GM21786 (cell line): ENCODE results near the gene FMO4.
"Not testable (repeated sequence)": the region's sequence is repeated elsewhere in the genome, so short reads cannot be mapped to it uniquely, and the experiment has no call there.

Experiments used
- ATAC-seq: cut with Tn5 transposase; IDR thresholded peaks from one replicate; pipeline ENCODE4 v1.9.1; 2021; ENCODE audit not compliant: unreplicated experiment

The FMO4 gene

DNA sequence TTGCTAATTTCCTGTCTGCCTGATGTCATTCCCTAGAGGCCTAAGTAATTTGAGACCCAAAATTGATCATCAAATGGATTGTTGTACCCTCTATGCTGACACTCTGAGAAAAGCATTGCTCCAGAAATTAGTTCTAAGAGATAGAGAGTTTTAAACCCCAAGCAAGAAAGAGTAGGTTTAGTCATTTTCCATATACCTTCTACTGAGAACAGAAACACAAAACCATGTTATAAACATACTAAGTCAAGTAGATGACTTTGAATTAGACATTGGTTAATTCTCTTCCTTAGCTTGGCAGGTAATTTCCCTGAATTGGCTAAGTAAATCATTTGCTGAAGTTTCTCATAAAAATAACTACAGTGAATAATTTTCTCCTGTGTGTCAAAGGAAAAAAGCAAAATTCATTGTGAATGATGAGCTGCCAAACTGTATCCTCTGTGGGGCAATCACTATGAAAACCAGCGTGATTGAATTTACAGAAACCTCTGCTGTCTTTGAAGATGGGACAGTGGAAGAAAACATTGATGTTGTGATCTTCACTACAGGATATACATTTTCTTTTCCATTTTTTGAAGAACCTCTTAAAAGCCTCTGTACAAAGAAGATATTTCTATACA is 20.1 kb downstream of the FMO4 start:
- no peak for ATAC-seq

DNA sequence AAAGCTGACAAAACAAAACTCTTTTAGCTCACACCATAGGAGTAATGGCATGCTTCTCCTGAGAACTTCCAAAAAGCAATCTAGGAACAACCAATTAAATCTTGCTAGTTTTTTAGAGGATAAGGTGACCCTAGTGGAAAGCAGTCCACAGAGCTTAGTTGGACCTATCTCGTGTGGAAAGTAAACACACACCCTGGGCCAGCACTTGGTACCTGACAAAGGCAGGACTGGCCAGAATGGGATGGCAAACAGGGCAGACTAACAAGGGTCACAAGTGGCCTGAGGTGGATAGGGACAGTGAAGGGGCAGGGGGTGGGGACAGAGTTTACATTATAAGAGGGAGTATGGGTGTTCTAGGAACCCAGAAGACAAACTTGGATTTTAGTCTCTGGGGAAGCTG is 22.0 kb downstream of the FMO4 start:
- ATAC-seq, result no peak

DNA sequence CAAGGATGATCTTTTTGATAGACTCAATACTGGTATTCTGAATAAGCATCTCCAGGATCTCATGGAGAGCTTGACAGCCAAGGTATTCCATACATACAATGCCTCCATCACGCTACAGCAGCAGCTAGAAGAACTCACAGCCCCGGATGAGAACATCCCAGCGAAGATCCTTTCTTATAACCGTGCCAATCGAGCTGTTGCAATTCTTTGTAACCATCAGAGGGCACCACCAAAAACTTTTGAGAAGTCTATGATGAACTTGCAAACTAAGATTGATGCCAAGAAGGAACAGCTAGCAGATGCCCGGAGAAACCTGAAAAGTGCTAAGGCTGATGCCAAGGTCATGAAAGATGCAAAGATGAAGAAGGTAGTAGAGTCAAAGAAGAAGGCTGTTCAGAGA is 25.4 kb downstream of the FMO4 start:
- ATAC-seq, result not testable (repeated sequence)

DNA sequence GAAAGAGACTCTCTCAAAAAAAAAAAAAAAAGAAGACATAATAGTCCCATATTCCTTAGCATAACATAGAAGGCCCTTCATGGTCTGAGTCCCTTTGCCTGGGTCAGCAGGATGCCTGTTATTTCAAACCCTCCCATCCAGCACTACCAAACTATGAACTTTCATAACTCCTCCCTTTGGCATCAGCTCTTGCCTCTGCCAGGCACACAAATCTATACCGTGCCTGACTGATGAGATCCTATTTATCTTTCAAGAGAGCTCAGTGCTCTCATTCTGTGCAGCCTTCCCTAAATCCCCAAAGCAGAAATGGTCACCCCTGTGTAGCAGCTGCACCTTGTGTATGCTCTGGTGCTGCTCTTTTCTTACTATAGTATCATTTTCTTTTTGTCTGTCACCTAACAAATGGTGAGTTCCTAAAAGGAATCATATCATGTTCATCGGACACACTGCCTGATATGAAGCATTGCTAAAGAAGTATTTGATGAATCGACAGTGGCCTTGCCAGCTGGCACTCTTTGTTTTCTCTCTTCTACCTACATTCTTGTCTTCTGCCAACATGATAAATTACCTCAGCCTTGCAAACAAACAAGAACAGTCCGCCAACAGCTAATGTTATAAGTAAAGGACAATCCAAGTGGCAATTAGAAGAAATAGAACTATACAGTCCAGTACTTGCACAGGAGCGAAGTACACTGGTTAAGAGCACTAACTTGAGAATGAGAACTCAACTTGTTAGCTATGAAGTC is 29.9 kb downstream of the FMO4 start:
- no peak for ATAC-seq

DNA sequence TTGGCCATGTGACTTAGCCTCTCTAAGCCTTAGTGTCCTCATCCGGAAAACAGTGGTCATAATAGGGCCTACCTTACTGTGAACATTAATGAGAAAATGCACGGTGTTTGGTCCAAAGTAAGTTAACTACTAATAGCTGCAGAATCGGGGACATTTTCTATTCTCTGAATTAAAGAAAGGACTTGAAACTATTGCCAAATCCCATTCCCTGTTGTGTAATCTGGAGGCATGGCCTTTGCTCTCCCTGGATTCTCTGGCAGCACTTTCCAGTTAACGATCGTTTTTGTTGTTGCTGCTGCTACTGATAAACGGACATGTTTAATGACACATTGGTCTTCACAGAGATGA is 30.5 kb downstream of the FMO4 start:
- no peak for ATAC-seq

DNA sequence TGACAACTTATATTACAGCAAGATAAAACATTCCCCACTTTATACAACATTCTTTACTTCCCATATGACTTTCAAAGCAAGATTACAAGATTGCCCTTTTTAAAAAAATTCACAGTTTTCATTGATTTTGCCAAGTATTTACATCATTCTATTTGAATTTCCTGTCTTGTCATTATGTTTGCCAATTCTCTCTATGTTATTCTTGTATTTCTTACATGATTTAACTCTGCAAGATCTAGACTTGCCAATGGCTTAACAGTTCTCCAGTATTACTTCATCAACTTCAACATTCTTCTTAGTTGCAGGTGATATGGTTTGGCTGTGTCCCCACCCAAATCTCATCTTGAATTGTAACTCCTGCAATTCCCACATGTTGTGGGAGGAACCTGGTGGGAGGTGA is 31.6 kb downstream of the FMO4 start:
- ATAC-seq, result no peak

DNA sequence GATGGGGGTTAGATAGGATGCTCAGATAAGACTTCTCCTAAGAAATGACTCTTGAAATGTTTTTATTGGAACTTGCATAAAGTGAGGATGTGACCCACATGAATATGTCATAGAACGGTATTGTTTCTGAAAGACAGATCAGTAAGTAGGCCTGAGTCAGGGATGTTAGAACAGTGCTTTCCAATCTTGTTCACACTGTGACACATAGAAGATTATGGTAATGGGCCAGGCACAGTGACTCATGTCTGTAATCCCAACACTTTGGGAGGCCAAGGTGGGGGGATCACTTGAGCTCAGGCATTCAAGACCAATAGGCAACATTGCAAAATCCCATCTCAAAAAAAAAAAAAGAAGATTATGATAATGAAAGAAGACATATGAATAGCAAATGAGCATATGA is 32.9 kb downstream of the FMO4 start:
- ATAC-seq, result no peak

DNA sequence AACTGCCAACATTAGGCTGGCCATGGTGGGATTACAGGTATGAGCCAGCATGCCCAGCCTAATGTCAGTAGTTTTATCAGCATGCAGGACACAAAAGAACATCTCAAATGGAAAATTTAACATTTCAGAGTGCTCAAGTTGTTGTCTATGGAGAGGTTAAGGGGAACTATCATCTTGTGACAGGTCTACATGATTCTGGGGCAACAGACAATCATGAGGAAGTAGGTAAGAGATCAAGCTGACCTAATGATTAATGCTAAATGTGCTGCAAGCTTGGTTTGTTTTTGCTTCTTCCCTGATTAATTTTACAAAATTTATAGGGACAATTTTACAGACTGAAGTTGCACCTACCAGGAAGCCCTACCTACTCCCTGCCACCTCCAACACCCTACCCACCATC is 36.6 kb downstream of the FMO4 start:
- ATAC-seq, result no peak

DNA sequence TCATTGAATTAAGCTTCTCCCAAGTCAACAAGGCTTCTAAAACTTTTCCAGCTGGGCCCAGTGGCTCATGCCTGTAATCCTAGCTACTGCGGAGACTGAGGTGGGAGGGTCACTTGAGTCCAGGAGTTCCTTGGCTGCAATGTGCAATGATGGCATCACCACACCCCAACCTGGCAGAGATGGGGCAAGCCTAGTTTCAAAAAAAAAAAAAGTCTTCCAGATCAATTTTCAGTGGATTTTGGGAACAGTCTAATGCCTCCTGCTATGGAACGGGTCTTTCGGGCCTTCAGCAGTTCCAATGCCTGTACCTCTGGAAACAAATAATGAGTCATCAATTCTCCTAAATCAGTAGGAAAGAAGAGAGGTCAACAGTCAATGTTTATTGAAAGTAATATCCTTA is 38.0 kb downstream of the FMO4 start:
- ATAC-seq, result no peak

DNA sequence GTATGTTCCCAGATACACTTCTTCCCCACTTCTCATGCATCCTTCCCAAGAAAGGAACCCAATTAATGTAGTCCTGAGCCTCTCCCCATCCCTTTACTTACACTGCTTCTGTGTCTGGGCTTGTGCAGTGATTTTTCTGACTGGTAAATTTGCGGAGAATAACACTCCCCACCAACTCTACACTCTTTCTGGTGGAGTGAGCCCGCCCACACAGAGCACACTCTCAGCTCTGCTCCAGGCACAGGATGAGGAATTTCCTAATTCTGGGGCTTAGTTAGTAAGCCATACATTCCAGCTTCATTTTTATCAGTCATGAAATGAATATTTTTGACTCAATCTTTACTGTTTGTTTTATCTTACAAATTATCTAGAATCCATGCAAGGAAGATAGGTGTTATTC is 38.6 kb downstream of the FMO4 start:
- ATAC-seq, result no peak

DNA sequence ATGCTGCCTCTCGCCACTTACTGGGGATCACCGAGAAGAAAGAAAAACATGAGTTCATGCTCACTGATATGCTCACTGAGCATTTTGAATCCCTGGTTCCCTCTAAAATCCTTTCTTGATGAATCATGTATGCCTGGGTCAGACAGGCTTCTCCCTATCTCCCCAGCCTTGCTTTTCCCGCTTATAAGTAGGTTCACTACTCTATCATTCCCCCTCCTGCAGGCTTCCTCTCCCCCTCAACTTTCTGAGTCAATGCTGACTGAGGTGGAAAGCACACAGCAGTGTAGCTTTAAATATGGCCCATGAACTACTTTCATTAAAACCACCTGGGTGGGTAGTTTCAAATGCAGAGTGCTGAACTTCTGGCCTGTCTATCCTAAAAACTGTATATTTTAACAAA is 41.7 kb downstream of the FMO4 start:
- ATAC-seq, result no peak

DNA sequence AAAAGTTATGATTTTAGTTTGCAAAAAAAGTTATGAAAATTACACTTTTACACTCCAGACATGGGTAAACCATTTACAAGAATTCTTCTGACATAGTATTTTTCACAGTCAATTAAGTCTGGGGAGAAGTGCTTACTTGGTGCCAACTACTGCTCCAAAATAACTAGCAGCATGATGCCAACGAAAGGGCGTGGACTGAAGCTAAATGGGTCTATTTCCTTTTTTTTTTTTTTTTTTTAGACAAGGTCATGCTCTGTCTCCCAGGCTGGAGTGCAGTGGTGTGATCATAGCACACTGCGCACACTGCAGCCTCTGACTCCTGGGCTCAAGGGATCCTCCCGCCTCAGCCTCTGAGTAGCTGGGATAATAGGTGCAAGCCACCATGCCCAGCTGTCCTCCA is 43.2 kb downstream of the FMO4 start:
- ATAC-seq, result no peak

DNA sequence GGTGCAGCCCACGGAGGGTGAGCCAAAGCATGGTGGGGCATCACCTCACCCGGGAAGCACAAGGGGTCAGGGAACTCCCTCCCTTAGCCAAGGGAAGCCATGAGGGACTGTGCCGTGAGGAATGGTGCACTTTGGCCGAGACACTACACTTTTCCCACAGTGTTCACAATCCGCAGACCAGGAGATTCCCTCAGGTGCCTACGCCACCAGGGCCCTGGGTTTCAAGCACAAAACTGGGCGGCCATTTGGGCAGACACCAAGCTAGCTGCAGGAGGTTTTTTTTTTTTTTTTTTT is 45.3 kb downstream of the FMO4 start:
- not testable (repeated sequence) for ATAC-seq

DNA sequence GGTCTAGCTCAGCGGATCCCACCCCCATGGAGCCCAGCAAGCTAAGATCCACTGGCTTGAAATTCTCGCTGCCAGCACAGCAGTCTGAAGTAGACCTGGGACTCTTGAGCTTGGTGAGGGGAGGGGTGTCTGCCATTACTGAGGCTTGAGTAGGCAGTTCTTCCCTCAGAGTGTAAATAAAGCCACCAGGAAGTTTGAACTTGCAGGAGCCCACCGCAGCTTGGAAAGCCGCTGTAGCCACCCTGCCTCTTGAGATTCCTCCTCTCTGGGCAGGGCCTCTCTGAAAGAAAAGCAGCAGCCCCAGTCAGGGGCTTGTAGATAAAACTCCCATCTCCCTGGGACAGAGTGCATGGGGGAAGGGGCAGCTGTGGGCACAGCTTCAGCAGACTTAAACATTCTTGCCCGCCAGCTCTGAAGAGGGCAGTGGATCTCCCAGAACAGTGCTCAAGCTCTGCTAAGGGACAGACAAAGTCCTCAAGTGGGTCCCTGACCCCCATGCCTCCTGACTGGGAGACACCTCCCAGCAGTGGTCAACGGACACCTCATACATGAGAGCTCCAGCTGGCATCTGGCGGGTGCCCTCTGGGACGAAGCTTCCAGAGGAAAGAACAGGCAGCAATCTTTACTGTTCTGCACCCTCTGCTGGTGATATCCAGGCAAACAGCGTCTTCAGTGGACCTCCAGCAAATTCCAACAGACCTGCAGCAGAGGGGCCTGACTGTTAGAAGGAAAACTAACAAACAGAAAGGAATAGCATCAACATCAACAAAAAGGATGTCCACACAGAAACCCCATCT is 45.9 kb downstream of the FMO4 start:
- ATAC-seq, result not testable (repeated sequence)

DNA sequence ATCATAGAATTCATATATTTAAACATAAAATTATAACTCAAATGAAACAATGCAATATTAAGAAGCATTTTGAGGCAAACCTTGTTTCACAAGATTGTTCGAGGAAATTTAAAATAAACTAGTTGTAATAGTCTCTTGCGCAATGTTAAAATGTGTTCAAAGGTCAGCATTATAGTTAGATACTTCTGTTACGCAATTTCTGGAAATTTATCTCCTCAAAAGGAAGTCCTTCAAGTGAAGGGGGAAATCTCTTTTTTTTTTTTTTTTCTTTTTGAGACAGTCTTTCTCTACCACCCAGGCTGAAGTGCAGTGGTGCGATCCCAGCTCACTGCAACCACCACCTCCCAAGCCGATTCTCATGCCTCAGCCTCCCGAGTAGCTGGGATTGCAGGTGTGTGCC is 52.1 kb downstream of the FMO4 start:
- no peak for ATAC-seq

DNA sequence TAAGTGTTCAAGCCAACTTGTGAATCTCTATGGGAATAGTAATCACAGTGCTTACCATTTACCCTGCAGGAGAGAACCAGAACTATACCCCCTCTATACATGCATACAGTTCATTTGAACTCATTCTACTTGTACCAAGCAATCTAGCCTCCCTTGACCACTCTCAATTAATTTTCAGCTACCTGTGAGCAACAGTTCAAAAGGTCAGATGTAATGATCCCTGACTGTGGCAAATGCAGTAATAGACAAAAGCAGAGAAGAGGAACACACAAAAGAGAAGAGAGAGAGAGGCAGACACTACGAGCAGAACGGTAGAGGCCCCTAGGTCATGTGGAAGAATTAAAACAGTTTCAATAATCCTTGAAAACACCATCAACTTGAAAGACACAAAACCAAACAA is 52.8 kb downstream of the FMO4 start:
- ATAC-seq, result no peak

DNA sequence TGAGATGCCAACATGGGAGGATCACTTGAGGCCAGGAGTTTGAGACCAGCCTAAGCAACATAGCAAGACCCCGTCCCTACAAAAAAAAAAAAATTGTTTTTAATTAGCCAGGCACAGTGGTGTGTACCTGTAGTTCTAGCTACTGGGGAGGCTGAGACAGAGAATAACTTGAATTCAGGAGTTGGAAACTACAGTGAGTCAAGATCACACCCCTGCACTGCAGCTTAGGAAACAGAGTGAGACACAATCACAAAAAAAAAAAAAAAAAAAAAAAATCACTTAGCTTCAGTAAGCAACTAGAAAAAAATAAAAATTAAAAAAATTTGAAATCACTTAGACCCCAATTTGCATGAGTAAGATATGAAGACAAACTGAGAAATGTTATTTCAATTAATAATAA is 53.5 kb downstream of the FMO4 start:
- no peak for ATAC-seq

DNA sequence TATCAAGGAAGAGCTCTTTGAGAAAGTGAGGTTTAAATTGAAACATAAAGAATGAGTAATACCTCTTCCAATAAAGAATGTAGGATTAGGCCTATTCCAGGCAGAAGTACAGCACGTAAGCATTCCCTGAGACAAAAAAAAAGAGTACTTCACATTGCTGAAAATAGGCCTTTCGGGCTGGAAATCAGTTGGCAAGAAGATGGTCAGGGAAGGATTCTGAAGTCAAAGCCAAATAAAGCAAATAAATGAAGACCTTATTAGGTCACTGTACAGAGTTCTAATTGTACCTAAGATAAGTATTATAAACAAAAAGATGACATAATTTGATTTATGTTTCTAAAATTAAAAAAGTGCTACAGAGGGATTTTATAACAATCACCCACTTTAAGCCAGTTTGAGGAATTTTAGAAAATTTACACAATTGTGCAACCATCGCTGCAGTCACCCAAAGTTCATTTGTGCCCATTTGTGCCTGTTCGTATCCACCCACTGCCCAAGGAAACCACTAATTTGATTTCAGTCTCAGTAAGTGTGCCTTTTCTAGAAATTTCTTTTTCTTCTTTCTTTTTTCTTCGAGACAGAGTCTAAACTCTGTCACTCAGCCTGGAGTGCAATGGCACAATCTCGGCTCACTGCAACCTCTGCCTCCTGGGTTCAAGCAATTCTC is 58.6 kb downstream of the FMO4 start:
- ATAC-seq, result no peak

DNA sequence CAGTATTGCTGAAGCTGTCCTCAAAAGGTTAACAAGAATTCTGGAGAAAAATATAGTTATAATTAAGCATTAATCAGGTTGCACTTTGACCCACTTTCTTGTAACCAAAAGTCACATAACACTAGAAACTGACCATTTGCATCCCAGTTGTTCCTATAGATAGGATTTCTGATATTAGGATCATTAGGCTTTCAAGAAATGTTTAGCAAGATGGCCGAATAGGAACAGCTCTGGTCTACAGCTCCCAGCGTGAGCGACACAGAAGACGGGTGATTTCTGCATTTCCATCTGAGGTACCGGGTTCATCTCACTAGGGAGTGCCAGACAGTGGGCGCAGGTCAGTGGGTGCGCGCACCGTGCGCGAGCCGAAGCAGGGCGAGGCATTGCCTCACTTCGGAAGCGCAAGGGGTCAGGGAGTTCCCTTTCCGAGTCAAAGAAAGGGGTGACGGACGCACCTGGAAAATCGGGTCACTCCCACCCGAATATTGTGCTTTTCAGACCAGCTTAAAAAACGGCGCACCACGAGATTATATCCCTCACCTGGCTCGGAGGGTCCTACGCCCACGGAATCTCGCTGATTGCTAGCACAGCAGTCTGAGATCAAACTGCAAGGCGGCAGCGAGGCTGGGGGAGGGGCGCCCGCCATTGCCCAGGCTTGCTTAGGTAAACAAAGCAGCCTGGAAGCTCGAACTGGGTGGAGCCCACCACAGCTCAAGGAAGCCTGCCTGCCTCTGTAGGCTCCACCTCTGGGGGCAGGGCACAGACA is 59.6 kb downstream of the FMO4 start:
- ATAC-seq, result not testable (repeated sequence)

DNA sequence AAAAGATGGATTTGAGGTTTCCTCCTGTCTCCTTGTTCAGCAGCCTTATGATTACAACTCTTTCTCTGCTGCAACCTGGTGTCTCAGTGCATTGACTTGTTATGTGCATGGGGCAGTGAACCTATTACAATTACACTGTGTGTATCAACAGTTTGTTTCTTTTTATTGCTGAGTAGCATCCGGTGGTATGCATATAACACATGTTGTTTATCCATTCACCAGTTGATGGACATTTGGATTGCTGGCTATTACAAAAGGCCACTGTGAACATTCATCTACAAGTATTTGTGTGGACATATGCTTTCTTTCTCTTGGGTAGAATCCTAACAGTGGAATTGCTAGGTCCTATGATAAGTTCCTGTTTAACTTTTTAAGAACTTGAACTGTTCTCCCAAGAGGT is 65.9 kb downstream of the FMO4 start:
- no peak for ATAC-seq

DNA sequence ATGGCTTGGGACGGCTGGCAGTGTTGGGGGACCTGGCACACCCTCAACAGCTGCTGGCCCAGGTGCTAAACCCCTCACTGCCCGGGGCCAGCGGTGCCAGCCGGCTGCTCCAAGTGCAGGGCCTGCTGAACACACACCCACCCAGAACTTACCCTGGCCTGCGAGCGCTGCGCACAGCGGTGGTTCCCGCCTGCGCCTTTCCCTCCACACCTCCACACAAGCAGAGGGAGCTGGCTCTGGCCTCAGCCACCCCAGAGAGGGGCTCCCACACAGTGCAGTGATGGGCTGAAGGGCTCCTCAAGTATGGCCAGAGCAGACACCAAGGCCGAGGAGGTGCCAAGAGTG is 67.9 kb downstream of the FMO4 start:
- ATAC-seq, result no peak
